ENCODE results near the gene UBXN2A. TPM values are rescaled to one million over a fixed set of nuclear protein-coding genes. Genes with fewer than 3 reads are reported as not detected.

The UBXN2A gene
- total and polyA plus RNA-seq, 10 of the 15 experiments (the other 5 are each of a cell fraction or from before 2014, with no cell fraction given), result 3.7 to 23.5 (median 14.6) TPM

GRCh38 chr2:23939987-23940717 is at the start of gene UBXN2A (continued):
- TF ChIP-seq NR2C1 (IDR thresholded peaks at IDR 0.05) (0 out of 2 replicates have a peak, but pooled peaks have one; percentile 34), IRF3 (IDR thresholded peaks at IDR 0.05) (no peak), CHD4 (IDR thresholded peaks at IDR 0.05) (no peak), CTCF (IDR thresholded peaks at IDR 0.05 in 2 of 3, conservative IDR thresholded peaks at IDR 0.05 in 1 of 3; ENCODE audit: control insufficient read depth in 2 of 3, extremely low read depth in 1 of 3, insufficient read depth in 1 of 3, low read depth in 3 of 3, low read length in 3 of 3) (no peak), MEF2A (IDR thresholded peaks at IDR 0.05; ENCODE audit: insufficient read depth, low read depth, low read length) (no peak), RAD21 (IDR thresholded peaks at IDR 0.05; ENCODE audit: insufficient read depth, low read depth, low read length) (no peak), NFYA (IDR thresholded peaks at IDR 0.05; ENCODE audit: borderline replicate concordance, low read depth, low read length) (no peak), GATAD2B (conservative IDR thresholded peaks at IDR 0.05; ENCODE audit: low read depth) (peak; percentile 96), BMI1 (IDR thresholded peaks at IDR 0.05; ENCODE audit: borderline replicate concordance) (no peak), JUNB (IDR thresholded peaks at IDR 0.05) (no peak), E2F4 (IDR thresholded peaks at IDR 0.05; ENCODE audit: low read depth, low read length) (peak; percentile 64; the same call in 1 of the 2 replicates), SMARCA5 (IDR thresholded peaks at IDR 0.05) (peak; percentile 91; the same call in 1 of the 2 replicates), NKRF (conservative IDR thresholded peaks at IDR 0.05) (peak; percentile 83), CHD1 (IDR thresholded peaks at IDR 0.05; ENCODE audit: low read depth, low read length) (no peak), ZSCAN29 (IDR thresholded peaks at IDR 0.05) (no peak), RB1 (IDR thresholded peaks at IDR 0.05; ENCODE audit: borderline replicate concordance) (peak; percentile 87; the same call in 1 of the 2 replicates), ZNF207 (IDR thresholded peaks at IDR 0.05; ENCODE audit: borderline replicate concordance) (peak; percentile 26; the same call in 1 of the 2 replicates), HDGF (IDR thresholded peaks at IDR 0.05) (no peak), SMC3 (IDR thresholded peaks at IDR 0.05; ENCODE audit: borderline replicate concordance, low read length) (no peak)
- TF ChIP-seq, protein P1, sequence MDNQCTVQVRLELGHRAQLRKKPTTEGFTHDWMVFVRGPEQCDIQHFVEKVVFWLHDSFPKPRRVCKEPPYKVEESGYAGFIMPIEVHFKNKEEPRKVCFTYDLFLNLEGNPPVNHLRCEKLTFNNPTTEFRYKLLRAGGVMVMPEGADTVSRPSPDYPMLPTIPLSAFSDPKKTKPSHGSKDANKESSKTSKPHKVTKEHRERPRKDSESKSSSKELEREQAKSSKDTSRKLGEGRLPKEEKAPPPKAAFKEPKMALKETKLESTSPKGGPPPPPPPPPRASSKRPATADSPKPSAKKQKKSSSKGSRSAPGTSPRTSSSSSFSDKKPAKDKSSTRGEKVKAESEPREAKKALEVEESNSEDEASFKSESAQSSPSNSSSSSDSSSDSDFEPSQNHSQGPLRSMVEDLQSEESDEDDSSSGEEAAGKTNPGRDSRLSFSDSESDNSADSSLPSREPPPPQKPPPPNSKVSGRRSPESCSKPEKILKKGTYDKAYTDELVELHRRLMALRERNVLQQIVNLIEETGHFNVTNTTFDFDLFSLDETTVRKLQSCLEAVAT (IDR thresholded peaks at IDR 0.05), result peak; percentile 39; the same call in 1 of the 2 replicates
